H1 (cell line): ENCODE results near the gene ZNF835. TPM values are rescaled to one million over a fixed set of nuclear protein-coding genes. Genes with fewer than 3 reads are reported as not detected.

ENCODE experiments used
- CTCF ChIA-PET: fragments of 300-600 bp; sonication (Branson Sonifier 250); formaldehyde crosslinking; loops from one replicate; lab custom pipeline; 2021; ENCODE audit not compliant: partially characterized antibody; lab: Charles Lee
- POLR2A ChIA-PET: fragments of 300-600 bp; sonication (Branson Sonifier 250); formaldehyde crosslinking; loops from one replicate; lab custom pipeline; 2021; ENCODE audit warnings: inconsistent platforms; ENCODE audit not compliant: partially characterized antibody; lab: Charles Lee
- DNase-seq, 2 experiments: peaks; one replicate each; pipeline versions ENCODE4 v3.0.0 to v3.0.0-alpha.2; 2010 to 2022; ENCODE audit warnings: low spot score in 2 of 2, low read depth in 1 of 2, mixed read lengths in 1 of 2
- FAIRE-seq: peaks from 2 replicates; lab custom pipeline; 2011; peaks lifted over from hg19 to GRCh38; lab: Jason Lieb, UNC
- H2AFZ ChIP-seq: 2 replicates; pipeline ENCODE4 v1.8.1; 2012; ENCODE audit warnings: low read length, inconsistent platforms
- H2AK5ac ChIP-seq: 2 replicates; pipeline ENCODE4 v1.6.1; 2013; ENCODE audit warnings: low read depth, low read length
- H2BK120ac ChIP-seq: replicated peaks from 2 replicates; pipeline ENCODE3; 2013; ENCODE audit warnings: low read depth, low read length, inconsistent platforms
- H2BK12ac ChIP-seq: 2 replicates; pipeline ENCODE4 v1.6.1; 2013; ENCODE audit warnings: low read depth, low read length
- H2BK15ac ChIP-seq: 2 replicates; pipeline ENCODE4 v1.6.1; 2013; ENCODE audit warnings: low read length
- H2BK20ac ChIP-seq: 2 replicates; pipeline ENCODE4 v1.6.1; 2013; ENCODE audit warnings: low read length
- H2BK5ac ChIP-seq: 2 replicates; pipeline ENCODE4 v1.6.1; 2013; ENCODE audit warnings: low read depth, low read length
- H3K14ac ChIP-seq: 2 replicates; pipeline ENCODE4 v1.6.1; 2013; ENCODE audit warnings: inconsistent platforms; ENCODE audit not compliant: insufficient read length
- H3K18ac ChIP-seq: 2 replicates; pipeline ENCODE4 v1.6.1; 2013; ENCODE audit warnings: low read length; ENCODE audit errors: extremely low read depth
- H3K23ac ChIP-seq: 2 replicates; pipeline ENCODE4 v1.6.1; 2013; ENCODE audit warnings: inconsistent platforms; ENCODE audit not compliant: insufficient read length
- H3K23me2 ChIP-seq: 2 replicates; pipeline ENCODE4 v1.6.1; 2013; ENCODE audit warnings: low read depth, low read length
- H3K27ac ChIP-seq: 2 replicates; pipeline ENCODE4 v1.6.1; 2011; ENCODE audit warnings: low read depth, low read length, inconsistent platforms
- H3K27me3 ChIP-seq, 4 experiments: replicated peaks in 1 of 4; 1 replicate in 1 of 4; 2 replicates in 3 of 4; pipeline versions ENCODE4 v1.6.1 to v1.8.1; 2011 to 2013; ENCODE audit warnings: low read length in 3 of 4, mild to moderate bottlenecking in 3 of 4, inconsistent platforms in 2 of 4, mixed read lengths in 2 of 4, moderate library complexity in 1 of 4; ENCODE audit not compliant: control insufficient read depth in 3 of 4, insufficient read depth in 3 of 4; ENCODE audit errors: extremely low read depth in 1 of 4
- H3K36me3 ChIP-seq, 4 experiments: 2 replicates each; pipeline versions ENCODE4 v1.6.1 to v1.8.1; 2011 to 2013; ENCODE audit warnings: mild to moderate bottlenecking in 4 of 4, low read length in 3 of 4, moderate library complexity in 2 of 4, control low read depth in 1 of 4, inconsistent platforms in 1 of 4; ENCODE audit not compliant: insufficient read depth in 4 of 4, control insufficient read depth in 2 of 4
- H3K4ac ChIP-seq: replicated peaks from 2 replicates; pipeline ENCODE3; 2013; ENCODE audit warnings: low read length, low read depth, mixed read lengths, inconsistent platforms; ENCODE audit not compliant: insufficient read length
- H3K4me1 ChIP-seq, 4 experiments: replicated peaks in 1 of 4; 1 replicate in 1 of 4; 2 replicates in 3 of 4; pipeline versions ENCODE4 v1.6.1 to v1.8.1; 2011 to 2013; ENCODE audit warnings: low read length in 3 of 4, inconsistent platforms in 2 of 4, mixed read lengths in 1 of 4; ENCODE audit not compliant: insufficient read depth in 4 of 4, control insufficient read depth in 3 of 4
- H3K4me2 ChIP-seq, 2 experiments: 2 replicates each; pipeline versions ENCODE4 v1.6.1 to v1.8.1; 2011 to 2013; ENCODE audit warnings: low read depth in 2 of 2, low read length in 2 of 2, control low read depth in 1 of 2, inconsistent platforms in 1 of 2, mild to moderate bottlenecking in 1 of 2; ENCODE audit not compliant: insufficient read depth in 1 of 2
- H3K4me3 ChIP-seq, 4 experiments: fragments of 200-600, 300-600 bp in 1 of 4; sonication (generic), shearing (Covaris generic), sonication (Bioruptor Twin) in 1 of 4; 2 replicates each; pipeline versions ENCODE4 v1.5.1 to v1.8.1; 2011 to 2016; ENCODE audit warnings: low read length in 4 of 4, low read depth in 3 of 4, control low read depth in 2 of 4, inconsistent platforms in 2 of 4, mild to moderate bottlenecking in 2 of 4, mixed read lengths in 1 of 4, moderate library complexity in 1 of 4; ENCODE audit not compliant: insufficient read depth in 2 of 4; ENCODE audit errors: extremely low read depth in 1 of 4
- H3K56ac ChIP-seq: replicated peaks from 2 replicates; pipeline ENCODE3; 2013; ENCODE audit warnings: low read depth, mild to moderate bottlenecking, mixed read lengths, low read length, inconsistent platforms; ENCODE audit not compliant: insufficient read length
- H3K79me1 ChIP-seq: 2 replicates; pipeline ENCODE4 v1.6.1; 2013; ENCODE audit warnings: low read depth, low read length, control low read depth
- H3K79me2 ChIP-seq, 2 experiments: 2 replicates each; pipeline versions ENCODE4 v1.6.1 to v1.8.1; 2012 to 2013; ENCODE audit warnings: low read length in 2 of 2, mild to moderate bottlenecking in 2 of 2, inconsistent platforms in 1 of 2; ENCODE audit not compliant: insufficient read depth in 2 of 2, control insufficient read depth in 1 of 2
- H3K9ac ChIP-seq, 4 experiments: replicated peaks in 1 of 4; 1 replicate in 1 of 4; 2 replicates in 3 of 4; pipeline versions ENCODE4 v1.6.1 to v1.8.1; 2011 to 2013; ENCODE audit warnings: low read depth in 3 of 4, low read length in 3 of 4, control low read depth in 2 of 4, mild to moderate bottlenecking in 2 of 4, moderate library complexity in 2 of 4, inconsistent platforms in 1 of 4; ENCODE audit errors: extremely low read depth in 1 of 4
- H3K9me3 ChIP-seq, 2 experiments: 2 replicates each; pipeline versions ENCODE4 v1.6.1 to v1.8.1; 2012 to 2013; ENCODE audit warnings: mild to moderate bottlenecking in 2 of 2, moderate library complexity in 2 of 2, control low read depth in 1 of 2, inconsistent platforms in 1 of 2, low read depth in 1 of 2, low read length in 1 of 2, mixed read lengths in 1 of 2; ENCODE audit not compliant: insufficient read depth in 2 of 2
- H4K20me1 ChIP-seq, 2 experiments: replicated peaks in 1 of 2; 2 replicates each; pipeline versions ENCODE3 to v1.8.1; 2011 to 2013; ENCODE audit warnings: inconsistent platforms in 2 of 2, low read length in 2 of 2, mild to moderate bottlenecking in 1 of 2; ENCODE audit not compliant: insufficient read depth in 2 of 2, control insufficient read depth in 1 of 2
- H4K5ac ChIP-seq: 2 replicates; pipeline ENCODE4 v1.6.1; 2013; ENCODE audit warnings: low read length, low read depth, mixed read lengths, inconsistent platforms; ENCODE audit not compliant: insufficient read length
- H4K8ac ChIP-seq: 2 replicates; pipeline ENCODE4 v1.8.0; 2013; ENCODE audit warnings: mild to moderate bottlenecking, moderate library complexity, low read length, inconsistent platforms; ENCODE audit not compliant: insufficient read depth; ENCODE audit errors: extremely low read depth
- H4K91ac ChIP-seq: replicated peaks from 2 replicates; pipeline ENCODE3; 2013; ENCODE audit warnings: low read length, mixed read lengths, inconsistent platforms; ENCODE audit not compliant: insufficient read length
- CEBPB ChIP-seq: IDR thresholded peaks from 2 replicates; pipeline ENCODE4 v1.6.1; 2012; ENCODE audit warnings: low read depth, low read length
- EGR1 ChIP-seq: IDR thresholded peaks from 2 replicates; pipeline ENCODE4 v1.6.1; 2011; ENCODE audit warnings: low read depth, low read length, borderline replicate concordance
- MAX ChIP-seq: IDR thresholded peaks from 2 replicates; pipeline ENCODE4 v1.6.1; 2012; ENCODE audit warnings: inconsistent platforms
- POLR2AphosphoS5 ChIP-seq: IDR thresholded peaks from 2 replicates; pipeline ENCODE4 v1.6.1; 2011; ENCODE audit warnings: low read depth, low read length
- WGBS, 2 experiments: shearing (Covaris generic) in 1 of 2; methylation state at CpG; one replicate each; pipeline versions ENCODE4 v1.1.6 to v1.1.7; 2013 to 2015; ENCODE audit warnings: low lambda C conversion rate in 2 of 2, mixed read lengths in 2 of 2, inconsistent platforms in 1 of 2, low coverage in 1 of 2, missing lambda C conversion rate in 1 of 2; ENCODE audit not compliant: insufficient replicate concordance in 2 of 2, insufficient coverage in 1 of 2, insufficient read length in 1 of 2; ENCODE audit errors: extremely low coverage in 1 of 2, missing lambda C conversion rate in 1 of 2; 5-methylcytosine and 5-hydroxymethylcytosine counted together
- polyA plus RNA-seq, 7 experiments: library from polyadenylated mRNA; depleted of rRNA in 3 of 7; stranded (reverse) in 5 of 7; unstranded in 2 of 7; fragments of >200 nt in 5 of 7; fragments of 200-250 nt in 2 of 7; gene quantifications; 1 replicate in 5 of 7; 2 replicates in 1 of 7; 4 replicates in 1 of 7; pipeline versions ENCODE4 v1.2.1 to v1.2.3, GENCODE V29; 2011 to 2013; ENCODE audit warnings: missing spikeins in 2 of 7, mixed read lengths in 2 of 7
- total RNA-seq: library from RNA; stranded (reverse); fragmentation: NEBNext Ultra II Directional; extraction: Animal tissue kit (Norgen Biotek cat#: 25700); gene quantifications from 2 replicates; pipeline ENCODE4 v1.2.1, GENCODE V29; 2021

Gene ZNF835
- total and polyA plus RNA-seq, 2 of the 8 experiments (the other 6 are each of a cell fraction or from before 2014, with no cell fraction given), result 0.02 to 1.8 TPM

GRCh38 chr19:56668676-56669075 lies 2.9 kb downstream of the ZNF835 start:
- H3K4me2 ChIP-seq, result no peak overlapping the region
- peaks cover 8% of the 10 kb centered on the region for H3K23me2 ChIP-seq
- peaks cover 48 to 84% of the 10 kb centered on the region in 2 experiments for H3K9me3 ChIP-seq
- H3K4me1 ChIP-seq, result peaks cover 0 to 10% (median 0%) of the 10 kb centered on the region in 4 experiments; a peak in 1 of 7 replicates
- no peak overlapping the region for H3K14ac ChIP-seq
- H4K20me1 ChIP-seq, result peaks cover 0 to 3% of the 10 kb centered on the region in 2 experiments
- no peak overlapping the region for H3K18ac ChIP-seq
- H4K8ac ChIP-seq, result no peak overlapping the region
- H4K5ac ChIP-seq, result no peak overlapping the region
- no peaks in the 10 kb centered on the region; a peak in 1 of 8 replicates for H3K36me3 ChIP-seq
- 60% methylated on average over 9 of the region's 9 CpGs; no CpG with 5 or more reads in 1 of the 2 experiments for WGBS, 2 experiments
- no peaks in the 10 kb centered on the region for H3K79me2 ChIP-seq
- H3K56ac ChIP-seq, result no peak overlapping the region
- H2BK5ac ChIP-seq, result no peak overlapping the region
- H2AFZ ChIP-seq, result no peak overlapping the region
- H3K27me3 ChIP-seq, result no peaks in the 10 kb centered on the region
- POLR2A ChIA-PET, result no interaction called here
- H4K91ac ChIP-seq, result no peak overlapping the region
- no peak overlapping the region for H2AK5ac ChIP-seq
- H2BK20ac ChIP-seq, result no peak overlapping the region
- no peak overlapping the region for H2BK12ac ChIP-seq
- no peak overlapping the region for H3K4me3 ChIP-seq
- no peaks in the 10 kb centered on the region for H3K79me1 ChIP-seq
- CTCF ChIA-PET, result no interaction called here
- H2BK120ac ChIP-seq, result no peak overlapping the region
- H2BK15ac ChIP-seq, result no peak overlapping the region
- no peak overlapping the region for H3K23ac ChIP-seq
- TF ChIP-seq POLR2AphosphoS5, result no peak
- no peak for TF ChIP-seq EGR1
- no peak for TF ChIP-seq MAX
- no peak for TF ChIP-seq CEBPB
- H3K27ac ChIP-seq, result no peak overlapping the region
- FAIRE-seq (no peak), DNase-seq (no peak)
- H3K4ac ChIP-seq, result no peak overlapping the region
- H3K9ac ChIP-seq, result no peak overlapping the region
